Measurements from ENCODE around the gene NEU3. TPM values are rescaled to one million over a fixed set of nuclear protein-coding genes. Genes with fewer than 3 reads are reported as not detected.

The NEU3 gene
- polyA plus RNA-seq, 1 donor (not counting 4 experiments of a cell fraction or from before 2014, with no cell fraction given): 8.2 TPM

GRCh38 chr11:75023446-75024067, 34.8 kb downstream of the NEU3 start:
- Histone ChIP-seq H3K36me3 (ENCODE audit: control insufficient read depth in 2 of 2, extremely low read depth in 1 of 2, insufficient read depth in 2 of 2, low read length in 2 of 2) (no peaks in the 10 kb centered on the region), H3K27ac (ENCODE audit: control insufficient read depth, insufficient read depth, low read length) (no peak overlapping the region), H4K20me1 (ENCODE audit: control insufficient read depth, extremely low read depth, insufficient read depth, low read length) (no peaks in the 10 kb centered on the region), H3K9me1 (ENCODE audit: control insufficient read depth, extremely low read depth, insufficient read depth, low read length) (no peaks in the 10 kb centered on the region), H3K27me3 (ENCODE audit: control insufficient read depth, extremely low read depth, insufficient read depth, low read length) (peaks cover 3% of the 10 kb centered on the region), H3K4me1 (ENCODE audit: control insufficient read depth, extremely low read depth, insufficient read depth, low read length) (peaks cover 2% of the 10 kb centered on the region), H3K4me3 (ENCODE audit: control insufficient read depth in 2 of 3, extremely low read depth in 1 of 3, insufficient read depth in 2 of 3, low read depth in 1 of 3, low read length in 3 of 3) (no peak overlapping the region), H2AFZ (ENCODE audit: control insufficient read depth, low read length) (no peak overlapping the region), H3K9ac (ENCODE audit: control insufficient read depth, extremely low read depth, insufficient read depth, low read length) (no peak overlapping the region), H3K9me3 (ENCODE audit: control insufficient read depth, low read depth, low read length) (no peaks in the 10 kb centered on the region), H3K4me2 (ENCODE audit: control insufficient read depth, extremely low read depth, insufficient read depth, low read depth, low read length) (no peak overlapping the region), H3K79me2 (ENCODE audit: control insufficient read depth, insufficient read depth, low read length) (no peaks in the 10 kb centered on the region)
- no peak for DNase-seq (ENCODE audit: low read depth, low spot score)
- TF ChIP-seq EZH2 (IDR thresholded peaks at IDR 0.05; ENCODE audit: low read length): no peak
- no peak for TF ChIP-seq CTCF (optimal IDR thresholded peaks at IDR 0.05 in 1 of 3, IDR thresholded peaks at IDR 0.05 in 1 of 3, conservative IDR thresholded peaks at IDR 0.05 in 1 of 3; ENCODE audit: extremely low read depth in 1 of 3, insufficient read depth in 2 of 3, low read length in 3 of 3)
- dilution Hi-C loops (cut with MboI; ENCODE audit: extremely low pct_ligation_motif_present, low sequenced_read_pairs): no loop called here
- no peak for FAIRE-seq

GRCh38 chr11:75024068-75024449, 35.3 kb downstream of the NEU3 start:
- peaks cover 2% of the 10 kb centered on the region for H3K4me1 ChIP-seq (ENCODE audit: control insufficient read depth, extremely low read depth, insufficient read depth, low read length)
- H3K79me2 ChIP-seq (ENCODE audit: control insufficient read depth, insufficient read depth, low read length): no peaks in the 10 kb centered on the region
- H3K27ac ChIP-seq (ENCODE audit: control insufficient read depth, insufficient read depth, low read length): no peak overlapping the region
- no peak overlapping the region for H2AFZ ChIP-seq (ENCODE audit: control insufficient read depth, low read length)
- H3K9me3 ChIP-seq (ENCODE audit: control insufficient read depth, low read depth, low read length): no peaks in the 10 kb centered on the region
- no peak overlapping the region for H3K4me3 ChIP-seq (ENCODE audit: control insufficient read depth in 2 of 3, extremely low read depth in 1 of 3, insufficient read depth in 2 of 3, low read depth in 1 of 3, low read length in 3 of 3)
- H4K20me1 ChIP-seq (ENCODE audit: control insufficient read depth, extremely low read depth, insufficient read depth, low read length): no peaks in the 10 kb centered on the region
- H3K36me3 ChIP-seq (ENCODE audit: control insufficient read depth in 2 of 2, extremely low read depth in 1 of 2, insufficient read depth in 2 of 2, low read length in 2 of 2): no peaks in the 10 kb centered on the region
- no peak for TF ChIP-seq CTCF (optimal IDR thresholded peaks at IDR 0.05 in 1 of 3, IDR thresholded peaks at IDR 0.05 in 1 of 3, conservative IDR thresholded peaks at IDR 0.05 in 1 of 3; ENCODE audit: extremely low read depth in 1 of 3, insufficient read depth in 2 of 3, low read length in 3 of 3)
- TF ChIP-seq EZH2 (IDR thresholded peaks at IDR 0.05; ENCODE audit: low read length): no peak
- H3K4me2 ChIP-seq (ENCODE audit: control insufficient read depth, extremely low read depth, insufficient read depth, low read depth, low read length): no peak overlapping the region
- dilution Hi-C loops (cut with MboI; ENCODE audit: extremely low pct_ligation_motif_present, low sequenced_read_pairs): no loop called here
- FAIRE-seq: no peak
- no peak overlapping the region for H3K9ac ChIP-seq (ENCODE audit: control insufficient read depth, extremely low read depth, insufficient read depth, low read length)
- peaks cover 3% of the 10 kb centered on the region for H3K27me3 ChIP-seq (ENCODE audit: control insufficient read depth, extremely low read depth, insufficient read depth, low read length)
- DNase-seq (ENCODE audit: low read depth, low spot score): no peak
- no peaks in the 10 kb centered on the region for H3K9me1 ChIP-seq (ENCODE audit: control insufficient read depth, extremely low read depth, insufficient read depth, low read length)
